AG09309 (cell line): ENCODE measurements around the gene DDAH1.

Experiments used
- DNase-seq: peaks from one replicate; pipeline ENCODE4 v3.0.0-alpha.2; 2010; ENCODE audit warnings: low read depth
- H3K4me3 ChIP-seq: 2 replicates; pipeline ENCODE4 v1.5.1; 2011; ENCODE audit warnings: mild to moderate bottlenecking, low read depth, low read length, moderate library complexity; ENCODE audit not compliant: control insufficient read depth
- CTCF ChIP-seq: IDR thresholded peaks from 2 replicates; pipeline ENCODE4 v1.5.1; 2011; ENCODE audit warnings: mild to moderate bottlenecking, low read depth, low read length, inconsistent platforms; ENCODE audit not compliant: insufficient read depth, control insufficient read depth; ENCODE audit errors: missing control alignments

Gene DDAH1

GRCh38 chr1:85485516-85485915 lies 20.6 kb upstream of the DDAH1 start:
- DNase-seq, result no peak
- TF ChIP-seq CTCF, result no peak
- H3K4me3 ChIP-seq, result no peak overlapping the region

GRCh38 chr1:85484716-85485115 lies 19.8 kb upstream of the DDAH1 start:
- H3K4me3 ChIP-seq, result no peak overlapping the region
- DNase-seq, result no peak
- no peak for TF ChIP-seq CTCF

DNA sequence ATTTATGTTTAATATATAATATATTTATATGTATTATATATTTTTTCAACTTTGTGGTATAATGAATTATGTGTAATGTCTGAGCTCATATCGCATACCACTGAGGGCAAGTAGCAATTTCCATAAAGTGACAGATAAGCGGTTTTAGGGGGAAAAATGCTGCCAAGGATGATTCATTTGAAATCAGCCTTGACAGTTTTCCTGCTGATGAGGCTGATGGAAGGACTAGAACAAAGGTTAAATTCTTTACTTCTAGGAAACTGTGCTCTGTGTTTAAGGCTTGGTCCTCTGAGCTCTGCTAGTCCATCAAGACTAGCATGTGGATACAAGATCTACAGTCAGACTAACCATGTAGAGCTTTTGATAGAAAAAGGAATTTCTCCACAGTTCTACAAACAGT lies 19.3 kb upstream of the DDAH1 start:
- H3K4me3 ChIP-seq, result no peak overlapping the region
- no peak for TF ChIP-seq CTCF

GRCh38 chr1:85481688-85482087 lies 16.7 kb upstream of the DDAH1 start:
- no peak for TF ChIP-seq CTCF
- H3K4me3 ChIP-seq, result no peak overlapping the region
- DNase-seq, result no peak

More for the DNA sequence above, 19.3 kb upstream of the DDAH1 start:
- no peak for DNase-seq

DNA sequence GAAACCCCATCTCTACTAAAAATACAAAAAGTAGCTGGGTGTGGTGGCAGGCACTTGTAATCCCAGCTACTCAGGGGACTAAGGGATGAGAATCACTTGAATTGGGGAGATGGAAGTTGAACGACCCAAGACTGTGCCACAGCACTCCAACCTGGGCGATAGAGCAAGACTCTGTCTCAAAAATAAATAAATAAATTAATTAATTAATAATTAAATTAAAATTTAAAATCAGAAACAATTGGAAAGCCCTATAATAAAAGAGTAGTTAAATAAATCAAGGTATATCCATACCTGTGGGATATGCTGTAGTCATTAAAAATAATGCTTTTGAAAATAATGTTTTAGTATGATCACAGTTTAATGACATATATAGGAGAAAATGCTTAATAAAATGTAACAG lies 15.6 kb upstream of the DDAH1 start:
- DNase-seq, result no peak
- no peak overlapping the region for H3K4me3 ChIP-seq
- no peak for TF ChIP-seq CTCF

GRCh38 chr1:85479491-85479890 lies 14.5 kb upstream of the DDAH1 start:
- no peak overlapping the region for H3K4me3 ChIP-seq
- DNase-seq, result no peak
- no peak for TF ChIP-seq CTCF

GRCh38 chr1:85478366-85478765 lies 13.4 kb upstream of the DDAH1 start:
- TF ChIP-seq CTCF, result no peak
- no peak overlapping the region for H3K4me3 ChIP-seq
- DNase-seq, result no peak
